Endodermal cell (in vitro differentiated cells): ENCODE measurements around the gene TBXA2R. TPM values are rescaled to one million over a fixed set of nuclear protein-coding genes. Genes with fewer than 3 reads are reported as not detected.

Experiments used
- DNase-seq: peaks from one replicate; pipeline ENCODE4 v3.0.0-alpha.2; 2017
- H3K27ac ChIP-seq: 2 replicates; pipeline ENCODE4 v1.5.1; 2013; ENCODE audit warnings: mild to moderate bottlenecking, low read depth, low read length, moderate library complexity
- H3K27me3 ChIP-seq: 2 replicates; pipeline ENCODE4 v1.6.1; 2013; ENCODE audit warnings: mild to moderate bottlenecking, low read length, moderate library complexity; ENCODE audit not compliant: insufficient read depth, control insufficient read depth, poor library complexity, severe bottlenecking
- H3K36me3 ChIP-seq: 2 replicates; pipeline ENCODE4 v1.7.0; 2013; ENCODE audit warnings: mild to moderate bottlenecking, low read length, moderate library complexity; ENCODE audit not compliant: control insufficient read depth, insufficient read depth
- H3K4me1 ChIP-seq: one replicate; pipeline ENCODE4 v1.7.0; 2013; ENCODE audit warnings: low read length; ENCODE audit not compliant: control insufficient read depth, insufficient read depth
- H3K4me3 ChIP-seq: 2 replicates; pipeline ENCODE4 v1.5.1; 2013; ENCODE audit warnings: mild to moderate bottlenecking, low read length, moderate library complexity
- H3K9ac ChIP-seq: 2 replicates; pipeline ENCODE4 v1.6.1; 2013; ENCODE audit warnings: mild to moderate bottlenecking, low read length, moderate library complexity; ENCODE audit not compliant: poor library complexity, severe bottlenecking; ENCODE audit errors: extremely low read depth
- H3K9me3 ChIP-seq: 2 replicates; pipeline ENCODE4 v1.6.1; 2013; ENCODE audit warnings: mild to moderate bottlenecking, low read length, moderate library complexity; ENCODE audit not compliant: control insufficient read depth
- H3K27ac Mint-ChIP-seq: 2 replicates; pipeline ENCODE4 v1.8.0; 2020; ENCODE audit warnings: mixed read lengths
- H3K27me3 Mint-ChIP-seq: 2 replicates; pipeline ENCODE4 v1.8.0; 2021; ENCODE audit warnings: mild to moderate bottlenecking, mixed read lengths; ENCODE audit not compliant: insufficient read depth
- H3K36me3 Mint-ChIP-seq: 2 replicates; pipeline ENCODE4 v1.8.0; 2020; ENCODE audit warnings: low read depth, mixed read lengths
- H3K4me1 Mint-ChIP-seq: 2 replicates; pipeline ENCODE4 v1.8.0; 2020; ENCODE audit warnings: mixed read lengths
- H3K4me3 Mint-ChIP-seq: 2 replicates; pipeline ENCODE4 v1.8.0; 2020; ENCODE audit warnings: mild to moderate bottlenecking, moderate library complexity, mixed read lengths
- H3K9me3 Mint-ChIP-seq: 2 replicates; pipeline ENCODE4 v1.8.0; 2020; ENCODE audit warnings: mild to moderate bottlenecking, mixed read lengths
- CTCF ChIP-seq: fragments of 200-600 bp; sonication (generic); conservative IDR thresholded peaks from 2 replicates; pipeline ENCODE4 v1.5.0; 2021; ENCODE audit warnings: antibody characterized with exemption, mild to moderate bottlenecking
- WGBS, 2 experiments: methylation state at CpG; one replicate each; pipeline versions ENCODE4 v1.1.5 to v1.1.7; 2013; ENCODE audit warnings: missing lambda C conversion rate in 2 of 2, mixed read lengths in 1 of 2; ENCODE audit not compliant: insufficient coverage in 1 of 2, insufficient read length in 1 of 2; 5-methylcytosine and 5-hydroxymethylcytosine counted together
- total RNA-seq, 2 donors: library from RNA; stranded (reverse); fragmentation: NEBNext Ultra II Directional in 1 of 2; extraction: Animal tissue kit (Norgen Biotek cat#: 25700) in 1 of 2; gene quantifications; 2 replicates in 1 of 2; 3 replicates in 1 of 2; pipeline ENCODE4 v1.2.1, GENCODE V29; 2021

Gene TBXA2R
- total RNA-seq, 2 donors from 2014 or later, result 0.29 to 0.42 TPM

DNA sequence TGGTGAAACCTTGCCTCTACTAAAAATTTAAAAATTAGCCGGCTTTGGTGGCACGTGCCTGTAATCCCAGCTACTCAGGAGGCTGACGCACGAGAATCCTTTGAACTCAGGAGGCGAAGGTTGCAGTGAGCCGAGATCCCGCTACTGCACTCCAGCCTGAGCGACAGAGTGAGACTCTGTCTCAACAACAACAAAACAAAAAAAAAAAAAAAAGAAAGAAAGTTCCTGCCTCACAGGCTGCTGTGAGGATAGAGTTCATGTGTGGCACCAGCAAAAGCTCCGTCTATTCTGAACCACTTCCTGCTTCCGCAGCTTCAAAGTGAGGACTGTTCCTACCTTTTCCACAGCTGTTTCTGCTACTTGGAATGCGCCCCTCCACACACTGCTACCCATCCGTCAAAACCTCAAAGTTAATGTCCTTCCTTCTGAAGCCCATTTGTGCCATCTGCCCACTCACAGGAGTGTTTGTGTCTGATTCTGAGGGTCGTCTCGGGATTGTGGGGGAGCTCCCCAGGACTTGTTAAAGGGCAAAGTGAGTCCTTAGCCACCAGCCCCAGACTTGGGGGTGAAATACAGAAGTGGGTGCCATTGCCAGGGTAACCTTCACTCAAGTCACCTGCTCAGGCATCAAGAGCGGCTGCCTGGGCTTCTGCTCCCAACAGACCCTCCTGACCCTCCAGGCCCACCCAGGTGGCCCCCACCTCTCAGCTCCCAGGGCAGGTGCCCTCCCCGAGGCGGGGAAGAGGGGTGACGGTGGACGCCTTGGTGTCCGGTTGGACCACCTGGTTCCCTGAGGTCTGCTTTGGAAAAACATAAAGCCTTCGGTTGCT, 52.2 kb downstream of the TBXA2R start:
- Mint-ChIP-seq H3K27ac (no peak overlapping the region), H3K4me3 (no peak overlapping the region), H3K36me3 (peaks cover 6% of the 10 kb centered on the region), H3K27me3 (peaks cover 15% of the 10 kb centered on the region), H3K9me3 (no peaks in the 10 kb centered on the region), H3K4me1 (peaks cover 4% of the 10 kb centered on the region)
- no peak for TF ChIP-seq CTCF
- Histone ChIP-seq H3K4me1 (no peaks in the 10 kb centered on the region), H3K27ac (no peak overlapping the region), H3K36me3 (no peaks in the 10 kb centered on the region), H3K9me3 (no peaks in the 10 kb centered on the region), H3K4me3 (no peak overlapping the region), H3K9ac (no peak overlapping the region), H3K27me3 (no peaks in the 10 kb centered on the region)
- 88 to 94% methylated on average over 13 to 21 of the region's 21 CpGs for WGBS, 2 experiments
- DNase-seq, result no peak

GRCh38 chr19:3551792-3552095, 54.9 kb downstream of the TBXA2R start:
- Mint-ChIP-seq H3K27ac (peak overlapping the region; percentile 26), H3K4me1 (peaks cover 3% of the 10 kb centered on the region), H3K4me3 (no peak overlapping the region), H3K36me3 (peaks cover 6% of the 10 kb centered on the region), H3K27me3 (peaks cover 1% of the 10 kb centered on the region), H3K9me3 (no peaks in the 10 kb centered on the region)
- no peak overlapping the region for H3K4me3 ChIP-seq
- WGBS, 2 experiments, result 87 to 94% methylated on average over 7 to 9 of the region's 9 CpGs
- no peaks in the 10 kb centered on the region for H3K4me1 ChIP-seq
- H3K9ac ChIP-seq, result no peak overlapping the region
- no peak for TF ChIP-seq CTCF
- DNase-seq, result no peak
- H3K27ac ChIP-seq, result no peak overlapping the region
- H3K36me3 ChIP-seq, result peaks cover 4% of the 10 kb centered on the region
- H3K9me3 ChIP-seq, result no peaks in the 10 kb centered on the region
- no peaks in the 10 kb centered on the region for H3K27me3 ChIP-seq

DNA sequence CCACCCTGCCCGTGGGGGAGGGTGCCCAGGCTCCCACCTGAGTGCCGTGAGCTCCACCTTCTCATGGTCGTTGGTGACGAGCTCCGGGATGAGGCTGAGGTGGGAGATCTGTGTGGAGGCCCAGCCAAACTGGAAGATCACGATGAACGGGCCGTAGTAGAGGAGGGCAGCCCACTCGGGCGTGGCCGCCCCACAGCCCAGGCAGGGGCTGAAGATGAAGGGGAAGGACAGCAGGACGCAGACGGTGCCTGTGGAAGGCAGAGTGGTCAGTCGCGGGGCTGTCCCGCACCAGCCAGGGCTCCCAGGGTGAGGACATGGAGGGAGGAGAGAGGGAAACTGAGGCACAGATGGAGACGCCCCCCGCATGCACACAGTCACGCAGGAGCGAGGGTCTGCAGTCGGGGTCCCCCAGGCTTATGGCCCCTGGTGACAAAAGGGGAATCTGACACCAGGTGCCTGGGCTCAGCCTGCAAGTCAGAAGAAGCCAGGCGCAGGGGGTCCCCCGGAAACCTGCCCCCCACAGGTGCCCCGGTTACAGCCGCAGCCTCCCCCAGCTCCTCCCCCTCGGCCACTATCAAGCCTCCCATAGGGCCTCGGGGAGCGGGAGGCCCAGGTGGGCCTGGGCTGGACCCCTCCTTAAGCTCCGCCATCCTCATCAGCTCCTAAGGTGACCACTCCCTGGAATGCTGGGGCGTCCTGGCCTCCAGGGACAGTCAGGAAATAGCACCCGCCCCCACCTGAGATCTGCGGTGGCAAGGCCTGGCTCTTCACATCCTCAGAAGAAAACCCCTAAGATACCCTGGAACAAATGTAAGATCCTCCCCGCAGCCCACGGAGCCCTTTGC, 55.5 kb downstream of the TBXA2R start:
- no peaks in the 10 kb centered on the region for H3K27me3 ChIP-seq
- H3K36me3 ChIP-seq, result peaks cover 4% of the 10 kb centered on the region
- H3K27me3 Mint-ChIP-seq, result no peaks in the 10 kb centered on the region
- no peak overlapping the region for H3K4me3 Mint-ChIP-seq
- H3K36me3 Mint-ChIP-seq, result peaks cover 6% of the 10 kb centered on the region
- H3K4me3 ChIP-seq, result no peak overlapping the region
- H3K9ac ChIP-seq, result no peak overlapping the region
- no peaks in the 10 kb centered on the region for H3K4me1 ChIP-seq
- no peak for TF ChIP-seq CTCF
- no peaks in the 10 kb centered on the region for H3K4me1 Mint-ChIP-seq
- no peaks in the 10 kb centered on the region for H3K9me3 Mint-ChIP-seq
- DNase-seq, result no peak
- H3K9me3 ChIP-seq, result no peaks in the 10 kb centered on the region
- 93 to 95% methylated on average over 21 to 32 of the region's 34 CpGs for WGBS, 2 experiments
- peak overlapping the region; percentile 26 for H3K27ac Mint-ChIP-seq
- no peak overlapping the region for H3K27ac ChIP-seq
